Smooth muscle cell (in vitro differentiated cells): ENCODE data around the gene APBB2. TPM values are rescaled to one million over a fixed set of nuclear protein-coding genes. Genes with fewer than 3 reads are reported as not detected.

ENCODE experiments used
- DNase-seq: peaks from one replicate; lab custom pipeline; 2025; ENCODE audit not compliant: unreplicated experiment; lab: John Stamatoyannopoulos, UW
- H2AFZ ChIP-seq: fragments of 200-600 bp; sonication (generic); 2 replicates; pipeline ENCODE4 v1.6.0; 2016; ENCODE audit warnings: antibody characterized with exemption, low read depth, mild to moderate bottlenecking
- H3F3A ChIP-seq: fragments of 200-600 bp; sonication (generic); 2 replicates; pipeline ENCODE4 v1.6.0; 2017; ENCODE audit warnings: antibody characterized with exemption, low read depth
- H3K27ac ChIP-seq: fragments of 200-600 bp; sonication (generic); 2 replicates; pipeline ENCODE4 v1.5.1; 2016; ENCODE audit warnings: low read depth, mild to moderate bottlenecking
- H3K27me3 ChIP-seq: fragments of 200-600 bp; sonication (generic); 2 replicates; pipeline ENCODE4 v1.6.1; 2016; ENCODE audit warnings: low read depth, mild to moderate bottlenecking
- H3K36me3 ChIP-seq: fragments of 200-600 bp; sonication (generic); 2 replicates; pipeline ENCODE4 v1.5.1; 2016; ENCODE audit warnings: low read depth
- H3K4me1 ChIP-seq: fragments of 200-600 bp; sonication (generic); 2 replicates; pipeline ENCODE4 v1.5.1; 2016; ENCODE audit warnings: low read depth
- H3K4me2 ChIP-seq: fragments of 200-600 bp; sonication (generic); 2 replicates; pipeline ENCODE4 v1.6.0; 2016; ENCODE audit warnings: mild to moderate bottlenecking
- H3K4me3 ChIP-seq: fragments of 200-600 bp; sonication (generic); 2 replicates; pipeline ENCODE4 v1.5.1; 2016; ENCODE audit warnings: mild to moderate bottlenecking
- H3K79me2 ChIP-seq: fragments of 200-600 bp; sonication (generic); 2 replicates; pipeline ENCODE4 v1.6.0; 2016; ENCODE audit warnings: low read depth, mild to moderate bottlenecking
- H3K9ac ChIP-seq: fragments of 200-600 bp; sonication (generic); 2 replicates; pipeline ENCODE4 v1.6.0; 2016; ENCODE audit warnings: low read depth
- H3K9me3 ChIP-seq: fragments of 200-600 bp; sonication (generic); replicated peaks from 2 replicates; pipeline ENCODE4 v1.5.1; 2016; ENCODE audit warnings: low read depth
- H4K20me1 ChIP-seq: fragments of 200-600 bp; sonication (generic); 2 replicates; pipeline ENCODE4 v1.6.0; 2016; ENCODE audit warnings: low read depth
- CTCF ChIP-seq: fragments of 200-600 bp; sonication (generic); IDR thresholded peaks from 2 replicates; pipeline ENCODE4 v1.5.1; 2017; ENCODE audit warnings: borderline replicate concordance, mild to moderate bottlenecking, antibody characterized with exemption; ENCODE audit not compliant: insufficient read depth, poor library complexity, severe bottlenecking
- WGBS: methylation state at CpG from one replicate; pipeline ENCODE4 v1.1.7; 2016; ENCODE audit warnings: low lambda C conversion rate; 5-methylcytosine and 5-hydroxymethylcytosine counted together
- polyA plus RNA-seq: library from polyadenylated mRNA; unstranded; fragments of >200 nt; fragmentation: Nextera tagmentation; extraction: Ambion mirVana; gene quantifications from 2 replicates; pipeline ENCODE4 v1.2.1, GENCODE V29; 2016
- total RNA-seq: library from RNA; depleted of rRNA; stranded (reverse); fragments of >200 nt; gene quantifications from 2 replicates; pipeline ENCODE4 v1.2.3, GENCODE V29; 2014

APBB2 gene
- total and polyA plus RNA-seq, 2 experiments from 2014 or later: 22.1 to 60.9 TPM

GRCh38 chr4:40833212-40833611 lies 381.1 kb downstream of the APBB2 start:
- Histone ChIP-seq H3K27me3 (no peaks in the 10 kb centered on the region), H3F3A (no peaks in the 10 kb centered on the region), H3K9ac (no peak overlapping the region), H2AFZ (no peak overlapping the region), H3K9me3 (no peaks in the 10 kb centered on the region), H3K4me1 (no peaks in the 10 kb centered on the region), H3K79me2 (no peaks in the 10 kb centered on the region), H3K36me3 (peaks cover 6% of the 10 kb centered on the region), H3K4me3 (no peak overlapping the region), H4K20me1 (no peaks in the 10 kb centered on the region), H3K4me2 (no peak overlapping the region), H3K27ac (no peak overlapping the region)
- no peak for TF ChIP-seq CTCF
- DNase-seq: no peak
- WGBS: 98% methylated on average over 11 of the region's 11 CpGs

GRCh38 chr4:40832175-40832574 lies 382.2 kb downstream of the APBB2 start:
- H3F3A ChIP-seq: no peaks in the 10 kb centered on the region
- H3K36me3 ChIP-seq: peaks cover 6% of the 10 kb centered on the region
- no peaks in the 10 kb centered on the region for H3K9me3 ChIP-seq
- no peak overlapping the region for H3K9ac ChIP-seq
- no peaks in the 10 kb centered on the region for H3K27me3 ChIP-seq
- no peak for TF ChIP-seq CTCF
- no peak overlapping the region for H2AFZ ChIP-seq
- no peak overlapping the region for H3K27ac ChIP-seq
- no peaks in the 10 kb centered on the region for H3K4me1 ChIP-seq
- H3K4me2 ChIP-seq: no peak overlapping the region
- WGBS: 89% methylated on average over 11 of the region's 11 CpGs
- H3K4me3 ChIP-seq: no peak overlapping the region
- no peaks in the 10 kb centered on the region for H4K20me1 ChIP-seq
- no peaks in the 10 kb centered on the region for H3K79me2 ChIP-seq
- no peak for DNase-seq

- no peak for DNase-seq
- no peaks in the 10 kb centered on the region for H4K20me1 ChIP-seq
- H3K79me2 ChIP-seq: no peaks in the 10 kb centered on the region
- H2AFZ ChIP-seq: no peak overlapping the region
- H3K4me2 ChIP-seq: no peak overlapping the region
- no peak for TF ChIP-seq CTCF
- H3K4me3 ChIP-seq: no peak overlapping the region
- no peaks in the 10 kb centered on the region for H3F3A ChIP-seq
- no peak overlapping the region for H3K27ac ChIP-seq
- H3K9me3 ChIP-seq: no peaks in the 10 kb centered on the region
- no peak overlapping the region for H3K9ac ChIP-seq
- H3K27me3 ChIP-seq: no peaks in the 10 kb centered on the region
- H3K36me3 ChIP-seq: peaks cover 6% of the 10 kb centered on the region
- WGBS: 92% methylated on average over 18 of the region's 18 CpGs
- H3K4me1 ChIP-seq: no peaks in the 10 kb centered on the region
Observed at GRCh38 chr4:40831146-40831907, 383.0 kb downstream of the APBB2 start.

- no peak for TF ChIP-seq CTCF
- H4K20me1 ChIP-seq: no peaks in the 10 kb centered on the region
Observed at GRCh38 chr4:40829586-40829985, 384.8 kb downstream of the APBB2 start.

More at GRCh38 chr4:40829586-40829985, 384.8 kb downstream of the APBB2 start:
- Histone ChIP-seq H3K79me2 (no peaks in the 10 kb centered on the region), H3K27me3 (no peaks in the 10 kb centered on the region), H3K36me3 (peaks cover 6% of the 10 kb centered on the region), H3K4me3 (no peak overlapping the region), H3K9me3 (no peaks in the 10 kb centered on the region), H3K4me1 (no peaks in the 10 kb centered on the region), H3K4me2 (no peak overlapping the region), H3K27ac (no peak overlapping the region), H2AFZ (no peak overlapping the region), H3F3A (no peaks in the 10 kb centered on the region), H3K9ac (no peak overlapping the region)
- no peak for DNase-seq
- 94% methylated on average over 4 of the region's 4 CpGs for WGBS
